GM03348 (cell line): ENCODE results near the gene MGAT4C.
"Not testable (repeated sequence)": the region's sequence is repeated elsewhere in the genome, so short reads cannot be mapped to it uniquely, and the experiment has no call there.

Source experiments
- DNase-seq: peaks from one replicate; pipeline ENCODE4 v3.0.0; 2012; ENCODE audit warnings: low spot score

MGAT4C gene

GRCh38 chr12:86256163-86256562, at the start of gene MGAT4C:
Gene MGAT4C (minus strand): TSS chr12:86256391.
- no peak for DNase-seq

- DNase-seq = not testable (repeated sequence)
Observed at GRCh38 chr12:86296396-86296795, 40.2 kb upstream of the MGAT4C start.

- no peak for DNase-seq
Observed at GRCh38 chr12:86293682-86294240, 37.6 kb upstream of the MGAT4C start.

GRCh38 chr12:86292480-86292879, 36.3 kb upstream of the MGAT4C start:
- no peak for DNase-seq

- no peak for DNase-seq
Observed at GRCh38 chr12:86290615-86291014, 34.4 kb upstream of the MGAT4C start.

- DNase-seq = no peak
Observed at GRCh38 chr12:86286119-86286518, 29.9 kb upstream of the MGAT4C start.

GRCh38 chr12:86283620-86284019, 27.4 kb upstream of the MGAT4C start:
- no peak for DNase-seq

GRCh38 chr12:86275356-86275755, 19.2 kb upstream of the MGAT4C start:
- no peak for DNase-seq

- no peak for DNase-seq
Observed at GRCh38 chr12:86265329-86265695, 9.1 kb upstream of the MGAT4C start.

GRCh38 chr12:86264451-86265328, 8.5 kb upstream of the MGAT4C start:
- no peak for DNase-seq

GRCh38 chr12:86261578-86261977, 5.4 kb upstream of the MGAT4C start:
- no peak for DNase-seq

- DNase-seq = no peak
Observed at GRCh38 chr12:86261142-86261541, 5.0 kb upstream of the MGAT4C start.

- no peak for DNase-seq
Observed at GRCh38 chr12:86260183-86260582, 4.0 kb upstream of the MGAT4C start.

GRCh38 chr12:86257134-86257533, 943 bp upstream of the MGAT4C start:
- no peak for DNase-seq

GRCh38 chr12:86254399-86255107, 1.6 kb downstream of the MGAT4C start:
- DNase-seq = no peak

GRCh38 chr12:86249851-86250250, 6.3 kb downstream of the MGAT4C start:
- DNase-seq = no peak

- no peak for DNase-seq
Observed at GRCh38 chr12:86249276-86249675, 6.9 kb downstream of the MGAT4C start.

- no peak for DNase-seq
Observed at GRCh38 chr12:86247871-86248270, 8.3 kb downstream of the MGAT4C start.

- DNase-seq = no peak
Observed at GRCh38 chr12:86241600-86241999, 14.6 kb downstream of the MGAT4C start.

GRCh38 chr12:86234316-86234855, 21.8 kb downstream of the MGAT4C start:
- DNase-seq = no peak

GRCh38 chr12:86233126-86233525, 23.1 kb downstream of the MGAT4C start:
- DNase-seq = no peak

GRCh38 chr12:86230516-86231146, 25.6 kb downstream of the MGAT4C start:
- DNase-seq = no peak
